GM19023 (cell line): ENCODE results near the gene BRD7.

ENCODE experiments used
- ATAC-seq: cut with Tn5 transposase; IDR thresholded peaks from one replicate; pipeline ENCODE4 v1.9.1; 2021; ENCODE audit warnings: mild to moderate bottlenecking, moderate library complexity; ENCODE audit not compliant: unreplicated experiment

Gene BRD7

DNA sequence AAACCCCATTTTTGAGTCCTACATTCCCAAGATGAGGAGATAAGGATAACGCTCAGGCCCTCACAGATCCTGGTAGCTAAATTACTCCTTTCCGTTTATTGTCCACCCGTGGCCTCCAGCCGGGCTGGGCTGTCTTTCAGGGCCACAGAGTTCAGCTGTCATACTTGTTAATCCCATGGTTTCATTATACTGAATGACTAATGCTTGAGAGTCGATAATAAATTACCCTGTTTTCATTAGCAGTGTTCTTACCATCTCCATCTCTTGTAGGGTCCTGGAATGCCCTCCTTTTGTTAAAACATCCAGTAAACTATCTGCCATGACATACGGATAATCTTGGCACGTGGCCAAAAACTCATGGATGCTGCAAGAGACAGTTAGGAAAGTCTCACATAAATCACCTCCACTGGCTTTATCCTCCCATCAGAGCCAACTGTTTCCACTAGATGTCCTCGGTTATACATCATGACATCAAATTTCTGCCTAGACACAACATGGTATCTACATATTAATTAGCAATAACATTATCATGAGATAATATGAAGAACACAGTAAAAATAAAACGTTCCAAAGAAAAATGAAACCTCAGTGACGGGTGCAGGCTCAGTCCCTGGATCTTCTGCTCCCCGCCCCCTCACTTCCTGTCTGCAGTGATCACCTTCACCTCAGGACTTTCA, 45.3 kb downstream of the BRD7 start:
- ATAC-seq, result no peak

DNA sequence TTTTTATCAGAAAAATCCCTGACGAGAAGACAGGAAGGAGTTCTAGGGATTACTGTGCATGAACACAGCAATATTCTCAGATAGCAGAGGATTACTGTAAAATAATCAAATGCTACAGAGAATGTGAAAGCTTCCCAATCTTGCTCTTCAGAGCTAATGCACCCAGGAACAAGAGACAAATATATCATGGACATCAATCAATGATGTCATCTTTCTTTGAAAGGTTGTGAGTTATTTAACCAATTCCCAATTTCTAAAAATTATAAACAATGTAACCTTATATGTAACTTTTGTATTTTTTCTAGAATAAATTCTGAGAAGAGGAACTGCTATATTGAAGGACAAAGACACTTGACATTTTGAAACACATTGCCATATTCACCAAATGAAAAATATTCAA, 46.5 kb downstream of the BRD7 start:
- no peak for ATAC-seq

DNA sequence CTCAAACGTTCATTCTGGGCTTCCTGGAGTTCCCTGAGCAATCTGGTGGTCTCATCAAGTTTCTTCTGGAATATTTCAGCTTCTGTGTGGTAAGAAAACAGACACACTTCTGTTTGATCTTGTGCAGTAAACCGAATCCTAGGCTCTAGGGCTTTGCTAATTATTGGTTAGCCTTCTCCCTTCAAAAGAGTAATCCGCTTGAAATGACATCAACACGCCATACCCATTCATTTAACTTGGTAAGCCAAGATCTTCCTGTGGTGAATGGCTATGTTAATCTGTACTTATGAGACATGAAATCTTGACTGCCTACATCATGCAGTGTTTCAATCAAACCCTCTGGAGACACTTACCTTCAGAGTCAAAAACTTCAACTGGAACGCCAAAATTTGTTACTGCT, 48.5 kb downstream of the BRD7 start:
- ATAC-seq, result no peak

DNA sequence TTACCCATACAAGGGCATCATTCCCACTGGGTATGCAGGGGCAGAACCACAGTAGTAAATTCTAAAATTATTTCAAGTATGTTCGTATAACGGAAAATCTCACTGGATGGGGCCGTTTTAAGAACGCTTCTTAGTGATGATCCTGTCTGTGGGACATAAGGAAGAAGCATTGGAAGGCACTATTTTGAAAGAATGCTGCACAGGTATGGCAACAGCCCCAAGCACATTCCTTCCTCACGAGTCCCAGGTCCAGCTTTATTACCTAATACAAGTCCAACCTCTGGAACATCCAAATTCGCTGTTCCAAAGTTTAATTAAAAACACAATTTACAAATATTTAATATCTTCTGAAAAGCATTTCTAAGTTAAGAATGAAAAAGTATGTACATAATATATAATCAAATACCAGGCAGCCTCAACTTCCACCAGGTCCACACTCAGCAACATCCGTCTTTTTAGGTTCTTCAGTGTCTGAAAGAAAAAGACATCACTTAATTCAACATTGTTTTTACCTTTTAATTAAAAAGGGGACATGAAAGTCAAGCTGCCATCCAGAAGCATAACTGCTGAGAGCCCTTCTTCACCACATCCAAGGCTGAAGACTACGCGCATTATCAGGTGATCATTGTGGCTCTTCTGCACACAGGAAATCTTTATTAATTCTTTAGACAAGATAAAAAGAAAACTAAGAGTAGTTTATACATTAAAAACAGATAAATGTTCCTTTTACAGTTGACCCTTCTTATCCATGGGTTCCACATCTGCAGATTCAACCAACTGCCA, 49.8 kb downstream of the BRD7 start:
- no peak for ATAC-seq

DNA sequence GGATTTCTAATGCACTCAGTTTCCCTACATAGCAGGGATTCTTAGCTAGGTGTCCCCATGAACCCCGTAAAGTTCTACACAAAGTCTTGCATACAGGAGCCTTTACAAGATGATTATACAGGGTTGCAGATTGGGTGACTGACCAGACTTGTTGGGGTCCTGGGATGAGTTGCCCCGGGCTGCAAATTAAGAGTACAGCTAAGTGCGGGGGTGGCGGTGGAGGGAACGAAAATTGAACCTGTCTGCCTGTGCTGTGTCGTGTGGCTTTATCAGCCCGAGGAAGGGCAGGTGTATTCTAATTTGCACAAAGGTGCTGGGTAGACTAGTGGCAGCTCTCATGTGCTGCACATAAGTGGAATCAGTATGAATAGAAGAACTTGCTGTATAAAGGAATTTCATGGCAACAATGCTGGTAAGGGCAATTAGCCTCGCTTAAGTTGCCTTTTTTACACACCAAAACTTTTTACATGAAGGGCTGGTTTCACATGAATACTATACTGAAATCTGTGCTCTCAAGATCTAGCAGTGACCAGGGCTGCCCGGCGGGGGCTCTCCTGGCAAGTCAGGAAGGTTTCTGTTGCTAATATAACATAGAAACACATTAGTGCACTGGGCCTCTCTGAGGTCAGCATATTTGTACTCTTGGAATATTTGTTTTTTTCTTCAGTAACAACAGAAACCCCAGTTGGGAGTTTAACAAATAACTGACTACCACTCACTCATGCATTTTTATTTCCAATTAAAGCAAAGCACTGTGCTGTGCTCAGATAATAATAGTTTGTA, 51.7 kb downstream of the BRD7 start:
- no peak for ATAC-seq

DNA sequence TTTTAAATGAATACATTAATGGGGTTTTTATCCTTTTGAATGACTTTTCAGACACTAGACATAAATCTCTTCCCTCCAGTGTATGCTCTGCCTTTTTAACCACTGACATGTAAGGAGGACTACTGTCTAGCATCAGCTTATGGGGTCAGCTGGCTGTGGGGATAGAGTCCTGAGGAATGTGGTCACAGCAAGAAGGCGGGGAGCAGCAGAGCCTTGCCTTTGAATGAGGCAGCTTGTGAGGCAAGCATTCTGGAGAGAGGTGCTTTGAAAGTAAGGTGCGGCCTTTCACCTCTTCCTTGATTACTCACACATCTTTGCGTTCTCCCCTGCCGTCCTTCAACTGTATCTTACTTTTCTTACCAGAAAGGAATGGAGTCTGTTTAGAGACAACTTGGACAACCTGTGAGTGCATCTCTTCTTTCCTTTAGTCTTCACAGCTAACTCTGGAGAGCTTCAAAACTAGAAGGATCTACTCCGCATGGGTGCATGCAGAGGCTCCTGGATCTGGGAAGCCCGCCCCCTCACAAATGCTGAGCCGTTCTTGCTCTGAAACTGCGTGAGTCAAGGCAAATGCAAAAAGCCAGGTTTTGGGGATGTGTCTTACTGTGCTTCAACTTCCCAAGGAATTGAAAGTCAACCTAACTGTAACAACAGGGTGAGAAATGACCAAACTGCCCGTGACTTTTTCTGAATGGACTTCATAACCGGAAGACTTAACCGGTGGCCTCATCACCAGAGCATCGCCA, 52.5 kb downstream of the BRD7 start:
- ATAC-seq, result no peak

DNA sequence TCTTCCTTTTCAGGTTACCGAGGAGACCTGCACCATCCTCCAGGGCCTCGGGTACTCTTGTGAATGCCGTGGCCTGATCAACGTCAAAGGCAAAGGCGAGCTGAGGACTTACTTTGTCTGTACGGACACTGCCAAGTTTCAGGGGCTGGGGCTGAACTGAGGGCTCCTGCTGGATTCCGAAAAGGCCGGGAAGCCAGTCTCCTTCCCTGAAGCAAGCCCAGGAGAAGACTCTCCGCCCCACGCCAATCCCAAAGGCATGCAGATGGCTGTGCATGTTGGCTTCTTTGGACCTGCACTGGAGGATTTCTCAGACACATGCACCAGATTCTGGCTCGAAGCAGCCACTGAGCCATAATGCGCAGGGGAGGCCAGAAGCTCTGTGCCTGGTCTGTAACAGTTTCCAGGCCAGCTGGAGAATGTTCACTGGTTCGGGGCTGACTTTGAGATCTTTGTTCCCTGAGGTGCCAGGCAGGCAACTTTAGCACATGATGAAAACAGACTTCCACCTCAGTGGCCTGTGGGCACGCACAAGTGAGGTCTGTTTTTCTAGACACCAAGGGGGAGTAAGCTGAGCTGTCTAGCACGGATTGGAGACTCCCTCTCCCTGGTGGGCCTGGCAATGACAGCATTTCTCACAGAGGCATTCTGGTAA, 53.3 kb downstream of the BRD7 start:
- no peak for ATAC-seq

DNA sequence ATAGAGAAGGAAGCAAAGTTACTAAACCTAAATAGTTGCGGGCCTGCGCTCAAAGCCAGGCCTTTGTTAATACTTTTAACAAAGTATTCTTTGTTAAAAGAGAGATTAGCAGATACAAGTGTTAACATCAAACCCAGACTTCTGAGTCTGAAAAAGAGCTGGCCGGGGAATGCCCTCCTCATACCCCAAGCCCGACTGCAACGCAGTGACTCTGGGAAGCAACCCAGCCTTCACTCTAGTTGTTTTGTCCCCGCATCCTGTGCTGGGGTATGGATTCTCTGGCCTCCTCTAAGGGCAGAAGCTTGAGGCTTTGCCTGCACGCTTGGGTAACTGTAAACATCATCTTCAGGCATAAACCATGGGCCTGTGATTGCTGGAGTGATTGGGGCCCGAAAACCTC, 54.1 kb downstream of the BRD7 start:
- no peak for ATAC-seq

DNA sequence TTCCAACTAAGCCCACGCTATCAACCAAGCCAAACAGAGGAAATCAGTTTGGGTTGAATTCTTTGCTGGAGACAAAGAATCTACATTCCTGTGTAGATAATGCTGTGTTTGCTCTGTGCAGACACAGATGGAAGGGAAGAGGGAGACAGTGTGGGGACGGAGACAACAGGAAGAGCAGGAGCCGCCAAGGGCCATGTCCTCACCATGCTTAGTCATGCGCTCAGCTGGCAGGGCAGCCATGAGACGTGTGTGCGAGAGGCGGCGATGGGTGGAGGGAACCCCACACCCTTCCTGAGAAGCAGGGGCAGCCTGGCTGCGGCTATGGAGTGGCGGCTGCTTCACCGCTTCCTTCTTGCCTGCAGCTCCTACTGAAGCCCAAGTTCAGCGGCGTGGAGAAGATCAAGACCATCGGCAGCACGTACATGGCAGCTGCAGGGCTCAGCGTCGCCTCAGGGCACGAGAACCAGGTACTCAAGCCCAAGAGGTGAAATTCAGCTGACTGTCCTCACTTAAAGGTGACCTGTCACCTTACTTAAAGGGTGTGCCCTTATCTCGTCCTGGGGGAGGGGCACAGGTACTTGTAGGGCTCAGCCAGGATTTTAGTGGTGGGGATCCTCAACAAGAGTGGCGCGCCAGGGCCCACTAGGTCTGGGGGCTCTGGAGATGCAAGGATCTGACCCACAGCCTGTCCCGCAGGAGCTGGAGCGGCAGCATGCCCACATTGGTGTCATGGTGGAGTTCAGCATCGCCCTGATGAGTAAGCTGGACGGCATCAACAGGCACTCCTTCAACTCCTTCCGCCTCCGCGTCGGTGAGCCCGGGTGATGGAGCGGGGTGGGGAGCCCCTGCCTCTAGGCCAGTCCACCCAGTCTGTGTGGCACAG, 55.0 kb downstream of the BRD7 start:
- no peak for ATAC-seq

DNA sequence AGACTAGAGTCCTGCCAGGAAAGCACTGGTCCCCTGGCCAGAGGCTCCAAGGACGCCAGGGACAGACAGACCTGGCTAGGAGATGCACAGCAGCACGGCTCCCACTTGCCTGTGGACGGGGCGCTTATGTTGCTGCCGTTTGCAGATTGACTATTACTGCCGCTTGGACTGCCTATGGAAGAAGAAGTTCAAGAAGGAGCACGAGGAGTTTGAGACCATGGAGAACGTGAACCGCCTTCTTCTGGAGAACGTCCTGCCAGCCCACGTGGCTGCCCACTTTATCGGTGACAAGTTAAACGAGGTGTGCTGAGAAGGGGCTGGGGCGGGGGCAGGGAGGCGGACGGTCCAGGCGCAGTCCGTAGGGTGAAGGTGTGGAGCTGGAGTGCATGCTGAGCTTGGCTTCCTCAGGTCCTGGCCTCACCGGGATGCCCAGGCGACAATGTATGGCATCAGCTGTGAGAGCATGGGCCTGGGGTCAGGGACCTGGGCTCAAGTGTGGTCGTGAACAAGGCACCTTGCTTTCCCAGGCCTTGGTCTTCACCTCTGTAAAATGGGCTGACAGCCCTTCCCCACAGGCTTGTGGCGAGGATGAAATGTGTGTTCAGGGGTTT, 56.8 kb downstream of the BRD7 start:
- ATAC-seq, result no peak

DNA sequence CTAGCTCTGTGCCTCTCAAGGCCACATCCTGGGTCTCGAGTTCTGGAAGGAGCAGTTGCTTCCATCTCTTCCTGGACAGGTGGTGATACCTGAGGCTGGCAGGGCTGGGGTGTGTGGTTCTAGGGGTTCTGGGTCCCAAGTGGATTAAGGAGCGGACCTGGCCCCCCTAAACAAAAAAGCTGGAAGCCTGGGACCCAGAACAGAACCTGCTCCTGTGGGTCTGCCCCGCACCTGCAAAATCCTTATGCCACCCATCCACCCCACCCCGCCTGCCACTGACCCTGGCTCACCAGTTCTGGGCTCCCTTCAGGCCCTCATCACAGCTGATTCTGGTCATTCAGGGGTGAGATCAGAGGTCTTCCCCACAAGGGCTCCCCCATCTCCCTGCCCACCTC, 57.7 kb downstream of the BRD7 start:
- ATAC-seq, result no peak

DNA sequence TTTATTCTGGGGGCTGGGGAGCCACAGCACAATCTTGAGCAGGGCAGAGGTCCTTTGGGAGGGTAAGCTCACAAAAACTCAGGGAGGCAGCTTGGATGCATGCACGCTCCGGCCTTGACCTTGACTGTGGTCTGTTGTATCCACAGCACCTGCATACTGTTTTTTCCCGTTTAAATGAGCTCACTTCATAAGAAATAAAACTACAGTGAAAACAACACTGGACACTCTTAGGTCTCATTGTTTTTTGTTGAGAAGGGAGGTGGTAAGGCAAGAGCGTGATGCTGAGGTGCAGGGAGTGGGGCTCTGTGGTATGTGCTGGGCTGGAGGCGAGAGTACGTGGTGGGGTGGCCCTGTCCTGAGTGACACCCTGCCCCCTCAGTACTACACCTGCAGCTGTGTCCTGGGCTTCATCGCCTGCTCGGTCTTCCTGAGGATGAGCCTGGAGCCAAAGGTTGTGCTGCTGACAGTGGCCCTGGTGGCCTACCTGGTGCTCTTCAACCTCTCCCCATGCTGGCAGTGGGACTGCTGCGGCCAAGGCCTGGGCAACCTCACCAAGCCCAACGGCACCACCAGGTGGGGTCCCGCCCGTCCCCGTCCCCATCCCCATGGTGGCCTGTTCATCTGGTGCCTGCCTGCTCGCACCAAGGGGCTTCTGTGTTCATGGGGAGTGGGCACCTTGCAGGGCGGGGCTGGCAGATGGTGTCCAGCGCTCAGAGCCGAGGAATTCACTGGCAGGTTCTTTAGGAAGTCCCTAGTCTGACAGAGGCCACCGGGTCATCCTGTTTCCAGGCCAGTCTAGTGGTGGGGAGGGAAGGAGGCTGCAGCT, 58.3 kb downstream of the BRD7 start:
- ATAC-seq, result no peak

DNA sequence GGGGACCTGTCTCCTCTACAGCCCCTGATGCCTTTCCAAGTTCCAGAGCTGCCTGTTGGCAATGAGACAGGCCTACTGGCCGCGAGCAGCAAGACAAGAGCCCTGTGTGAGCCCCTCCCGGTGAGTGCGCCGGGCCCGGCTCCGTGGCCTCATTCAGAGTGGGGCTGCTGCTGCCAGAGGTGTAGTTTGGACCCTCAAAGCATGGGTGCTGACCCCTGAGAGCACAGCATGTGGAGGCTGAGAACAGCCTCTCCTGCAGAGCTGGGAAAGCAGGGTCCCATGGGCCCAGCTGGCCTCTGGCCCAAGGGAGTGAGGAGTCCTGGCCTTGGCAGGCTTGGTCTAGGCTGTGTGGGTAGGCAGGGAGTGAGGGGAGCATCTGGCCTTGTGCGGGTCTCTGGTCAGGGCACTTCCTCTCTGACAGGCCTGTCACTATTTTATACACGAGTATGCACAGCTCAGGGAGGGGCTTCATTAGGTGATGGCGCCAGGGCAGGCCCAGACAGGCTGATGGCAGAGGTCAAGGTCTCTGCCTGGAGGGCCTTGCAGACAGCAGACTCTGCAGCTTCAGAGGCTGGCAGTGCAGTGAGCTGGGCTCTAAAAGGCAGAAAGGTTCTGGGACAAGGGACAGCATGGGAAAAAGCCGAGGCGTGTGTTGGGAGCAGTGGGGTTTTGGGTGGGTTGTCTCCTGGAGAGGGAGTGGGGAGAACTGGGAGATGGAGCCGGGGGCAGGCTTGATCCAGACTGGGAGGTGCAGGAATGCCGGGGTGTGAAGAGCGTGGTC, 59.1 kb downstream of the BRD7 start:
- no peak for ATAC-seq

DNA sequence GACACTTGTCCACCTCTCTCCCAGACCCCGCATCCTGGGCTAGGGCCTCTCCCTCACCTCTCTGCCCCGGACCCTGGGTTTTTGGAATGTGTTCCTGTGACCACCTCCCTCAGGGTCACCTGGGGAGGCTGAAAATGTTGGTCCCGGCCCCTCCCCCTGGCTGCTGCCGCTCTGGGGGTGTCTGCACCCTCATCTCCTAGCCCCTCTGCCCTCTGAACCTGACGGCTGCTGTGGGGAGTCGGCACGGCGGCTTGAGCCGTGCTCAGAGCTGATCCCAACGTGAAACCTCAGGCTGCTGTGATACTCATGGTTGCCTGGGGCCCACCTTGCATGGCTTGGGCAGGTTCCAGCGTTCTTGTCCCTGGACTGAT, 59.6 kb downstream of the BRD7 start:
- no peak for ATAC-seq

DNA sequence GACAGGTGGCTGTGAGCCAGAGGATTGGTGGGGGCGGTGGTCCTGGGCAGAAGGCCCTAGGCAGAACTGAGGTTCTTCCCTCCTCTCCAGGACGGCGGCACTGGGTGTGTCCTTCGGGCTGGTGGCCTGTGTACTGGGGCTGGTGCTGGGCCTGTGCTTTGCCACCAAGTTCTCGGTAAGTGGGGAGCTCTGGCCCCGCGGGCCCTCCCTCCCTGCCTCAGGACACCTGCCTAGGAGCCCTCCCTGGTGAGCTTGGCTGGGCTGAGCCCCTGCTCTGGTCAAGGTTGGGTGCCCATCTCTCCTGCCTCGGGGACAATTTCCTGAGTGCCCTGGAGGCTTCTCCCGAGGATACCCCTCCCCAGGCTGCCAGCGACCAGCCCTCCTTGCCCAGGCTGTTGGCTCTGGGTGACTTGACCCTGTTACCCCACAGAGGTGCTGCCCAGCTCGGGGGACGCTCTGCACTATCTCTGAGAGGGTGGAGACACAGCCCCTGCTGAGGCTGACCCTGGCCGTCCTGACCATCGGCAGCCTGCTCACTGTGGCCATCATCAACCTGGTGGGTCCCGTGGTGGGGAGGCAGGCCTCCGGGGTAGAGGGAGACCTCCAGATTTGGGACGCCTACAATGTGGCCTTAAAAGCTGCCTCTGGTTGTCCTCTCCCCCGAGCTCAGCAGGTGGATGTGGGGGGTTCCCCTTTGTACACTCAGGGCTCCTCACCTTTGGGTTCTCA, 60.4 kb downstream of the BRD7 start:
- ATAC-seq, result no peak

DNA sequence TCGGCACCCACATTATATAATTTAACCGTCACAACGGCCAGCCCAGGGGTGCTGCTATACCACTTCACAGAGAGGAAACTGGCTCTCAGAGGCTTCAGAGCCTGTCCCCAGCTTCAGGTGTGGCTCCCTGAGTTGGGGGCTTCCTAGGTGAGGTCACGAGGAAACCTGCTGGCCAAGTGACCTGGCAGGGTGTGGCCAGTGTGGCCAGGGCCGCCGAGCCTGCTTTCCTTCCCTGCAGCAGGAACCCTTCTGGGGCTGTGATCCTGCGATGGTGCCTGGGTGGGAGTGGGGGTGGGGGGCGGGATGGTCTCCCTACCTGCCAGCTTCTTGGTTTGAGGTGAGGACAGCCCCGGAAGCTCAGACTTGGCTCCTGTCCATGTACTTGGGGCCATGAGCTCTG, 62.5 kb downstream of the BRD7 start:
- ATAC-seq, result no peak

DNA sequence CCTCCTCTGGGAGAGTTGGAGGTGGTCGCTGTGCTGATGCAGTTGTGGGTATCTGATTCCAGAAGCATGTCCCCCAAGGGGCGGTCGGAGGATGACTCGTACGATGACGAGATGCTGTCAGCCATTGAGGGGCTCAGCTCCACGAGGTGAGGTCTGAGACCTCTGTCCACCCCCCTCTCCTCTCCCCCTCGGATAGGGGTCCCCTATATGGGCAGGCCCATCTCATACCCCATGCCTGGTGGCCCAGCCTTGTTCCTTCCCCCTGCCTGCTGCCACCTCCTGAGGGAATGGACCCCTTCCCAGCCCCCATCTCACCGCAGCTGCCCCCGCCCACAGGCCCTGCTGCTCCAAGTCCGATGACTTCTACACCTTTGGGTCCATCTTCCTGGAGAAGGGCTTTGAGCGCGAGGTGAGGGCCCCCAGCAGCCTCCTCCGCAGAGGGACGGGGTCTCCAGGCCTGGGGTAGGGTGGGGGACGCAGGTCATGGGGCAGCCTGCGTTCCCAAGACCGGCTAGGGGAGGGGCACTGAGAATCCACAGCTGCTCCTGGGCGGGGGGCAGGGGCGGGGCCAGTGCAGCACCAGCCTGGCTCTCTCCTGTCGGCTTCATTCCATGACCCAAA, 63.2 kb downstream of the BRD7 start:
- ATAC-seq, result no peak
